ENCODE measurements around the gene ELMO1. TPM values are rescaled to one million over a fixed set of nuclear protein-coding genes. Genes with fewer than 3 reads are reported as not detected.

Gene ELMO1
- total RNA-seq, 1 donor from 2014 or later, result 29.4 TPM

- Mint-ChIP-seq H3K4me3 (no peak overlapping the region), H3K27ac (no peak overlapping the region), H3K4me1 (ENCODE audit: unreplicated experiment) (peaks cover 5% of the 10 kb centered on the region), H3K27me3 (peaks cover 9% of the 10 kb centered on the region), H3K36me3 (no peaks in the 10 kb centered on the region), H3K9me3 (no peaks in the 10 kb centered on the region)
- DNase-seq (ENCODE audit: extremely low spot score, unreplicated experiment), result no peak
- TF ChIP-seq CTCF (conservative IDR thresholded peaks at IDR 0.05), result no peak
These were observed 157.9 kb downstream of the ELMO1 start for GRCh38 chr7:37290731-37291130.

- peaks cover 8% of the 10 kb centered on the region for H3K4me1 Mint-ChIP-seq (ENCODE audit: unreplicated experiment)
- no peaks in the 10 kb centered on the region for H3K9me3 Mint-ChIP-seq
- H3K27me3 Mint-ChIP-seq, result peaks cover 9% of the 10 kb centered on the region
- no peaks in the 10 kb centered on the region for H3K36me3 Mint-ChIP-seq
- TF ChIP-seq CTCF (conservative IDR thresholded peaks at IDR 0.05), result no peak
- no peak overlapping the region for H3K4me3 Mint-ChIP-seq
- no peak overlapping the region for H3K27ac Mint-ChIP-seq
- no peak for DNase-seq (ENCODE audit: extremely low spot score, unreplicated experiment)
These were observed 158.9 kb downstream of the ELMO1 start for GRCh38 chr7:37289781-37290180.

- Mint-ChIP-seq H3K36me3 (no peaks in the 10 kb centered on the region), H3K27ac (no peak overlapping the region), H3K9me3 (no peaks in the 10 kb centered on the region), H3K4me3 (no peak overlapping the region), H3K4me1 (ENCODE audit: unreplicated experiment) (peaks cover 8% of the 10 kb centered on the region), H3K27me3 (peaks cover 9% of the 10 kb centered on the region)
- no peak for TF ChIP-seq CTCF (conservative IDR thresholded peaks at IDR 0.05)
- DNase-seq (ENCODE audit: extremely low spot score, unreplicated experiment), result no peak
These were observed 159.3 kb downstream of the ELMO1 start for GRCh38 chr7:37289367-37289766.

- Mint-ChIP-seq H3K9me3 (no peaks in the 10 kb centered on the region), H3K36me3 (no peaks in the 10 kb centered on the region), H3K27me3 (peaks cover 16% of the 10 kb centered on the region), H3K27ac (no peak overlapping the region), H3K4me1 (ENCODE audit: unreplicated experiment) (peaks cover 12% of the 10 kb centered on the region), H3K4me3 (no peak overlapping the region)
- no peak for TF ChIP-seq CTCF (conservative IDR thresholded peaks at IDR 0.05)
- no peak for DNase-seq (ENCODE audit: extremely low spot score, unreplicated experiment)
These were observed 161.4 kb downstream of the ELMO1 start for GRCh38 chr7:37287131-37287855.

GRCh38 chr7:37286454-37286832 lies 162.2 kb downstream of the ELMO1 start:
- H3K27ac Mint-ChIP-seq, result no peak overlapping the region
- TF ChIP-seq CTCF (conservative IDR thresholded peaks at IDR 0.05), result no peak
- no peak overlapping the region for H3K4me3 Mint-ChIP-seq
- DNase-seq (ENCODE audit: extremely low spot score, unreplicated experiment), result no peak
- H3K4me1 Mint-ChIP-seq (ENCODE audit: unreplicated experiment), result peaks cover 12% of the 10 kb centered on the region
- H3K27me3 Mint-ChIP-seq, result peaks cover 20% of the 10 kb centered on the region
- H3K36me3 Mint-ChIP-seq, result no peaks in the 10 kb centered on the region
- no peaks in the 10 kb centered on the region for H3K9me3 Mint-ChIP-seq

All from type B pancreatic cell (in vitro differentiated cells).